ENCODE data around the gene LSM7. TPM values are rescaled to one million over a fixed set of nuclear protein-coding genes. Genes with fewer than 3 reads are reported as not detected.

Gene LSM7
- total RNA-seq, 3 donors from 2014 or later: 275 to 313 (median 307) TPM

DNA sequence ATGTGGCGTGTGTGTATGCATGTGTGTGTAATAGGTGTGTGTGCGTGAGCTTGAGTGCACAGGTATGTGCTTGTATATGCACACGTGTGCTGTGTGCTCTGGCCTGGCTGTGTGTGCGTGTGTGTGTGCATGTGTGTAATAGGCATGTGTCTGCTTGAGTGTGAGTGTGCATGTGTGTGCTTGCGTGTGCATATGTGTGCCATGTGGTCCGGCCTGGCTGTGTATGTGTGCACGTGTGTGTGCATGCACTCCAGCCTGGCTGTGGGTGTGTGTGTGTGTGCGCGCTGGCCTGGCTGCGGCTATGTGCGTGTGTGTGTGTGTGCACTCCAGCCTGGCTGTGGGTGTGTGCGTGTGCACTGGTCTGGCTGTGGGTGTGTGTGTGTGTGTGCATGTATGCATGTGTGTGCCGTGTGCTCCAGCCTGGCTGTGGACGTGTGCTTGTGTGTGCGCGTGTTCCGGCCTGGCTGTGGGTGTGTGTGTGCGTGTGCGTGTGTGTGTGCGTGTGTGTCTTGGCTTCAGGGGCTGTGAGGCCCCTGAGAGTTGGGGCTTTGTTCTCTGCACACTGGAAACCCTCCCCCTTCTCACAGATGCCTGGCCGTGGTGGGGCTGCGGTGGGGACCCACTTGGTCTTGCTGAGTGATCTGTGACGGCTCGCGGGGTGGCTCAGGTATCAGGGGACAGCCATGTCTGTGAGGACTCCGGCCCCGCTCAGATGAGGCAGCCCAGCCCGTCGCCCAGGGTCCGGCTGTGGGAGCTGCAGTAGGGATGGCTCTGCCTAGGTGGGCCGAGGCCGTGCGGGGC lies 8.3 kb upstream of the LSM7 start:
- peaks cover 21% of the 10 kb centered on the region for H3K4me1 Mint-ChIP-seq (ENCODE audit: low read depth)

DNA sequence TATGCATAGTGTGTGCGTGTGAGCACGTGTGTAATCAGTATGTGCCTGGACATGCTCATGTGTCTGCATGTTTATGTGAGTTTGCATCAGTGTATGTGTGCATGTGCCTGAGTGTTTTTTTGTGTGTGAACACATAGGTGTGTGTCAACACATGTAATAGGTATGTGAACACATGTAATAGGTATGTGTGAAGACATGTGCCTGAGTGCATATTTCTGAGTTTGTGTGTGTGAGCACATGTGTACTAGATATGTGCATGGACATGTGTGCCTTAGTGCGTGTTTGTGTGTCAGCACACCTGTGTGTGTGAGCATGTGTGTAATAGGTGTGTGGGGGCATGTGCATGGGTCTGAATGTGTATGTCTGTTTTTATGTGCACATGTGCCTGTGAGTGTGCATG lies 7.5 kb upstream of the LSM7 start:
- H3K4me1 Mint-ChIP-seq (ENCODE audit: low read depth): peaks cover 30% of the 10 kb centered on the region
- no peaks in the 10 kb centered on the region for H3K9me3 Mint-ChIP-seq
- no peaks in the 10 kb centered on the region for H3K27me3 Mint-ChIP-seq (ENCODE audit: low read depth)
- H3K36me3 Mint-ChIP-seq (ENCODE audit: insufficient read depth): peaks cover 9% of the 10 kb centered on the region
- ATAC-seq (no peak), DNase-seq (no peak)
- H3K4me3 Mint-ChIP-seq: no peak overlapping the region

More for the DNA sequence above, 8.3 kb upstream of the LSM7 start:
- Mint-ChIP-seq H3K9me3 (no peaks in the 10 kb centered on the region), H3K27me3 (ENCODE audit: low read depth) (no peaks in the 10 kb centered on the region), H3K36me3 (ENCODE audit: insufficient read depth) (peaks cover 9% of the 10 kb centered on the region), H3K4me3 (no peak overlapping the region)
- no peak for DNase-seq
- ATAC-seq: no peak

DNA sequence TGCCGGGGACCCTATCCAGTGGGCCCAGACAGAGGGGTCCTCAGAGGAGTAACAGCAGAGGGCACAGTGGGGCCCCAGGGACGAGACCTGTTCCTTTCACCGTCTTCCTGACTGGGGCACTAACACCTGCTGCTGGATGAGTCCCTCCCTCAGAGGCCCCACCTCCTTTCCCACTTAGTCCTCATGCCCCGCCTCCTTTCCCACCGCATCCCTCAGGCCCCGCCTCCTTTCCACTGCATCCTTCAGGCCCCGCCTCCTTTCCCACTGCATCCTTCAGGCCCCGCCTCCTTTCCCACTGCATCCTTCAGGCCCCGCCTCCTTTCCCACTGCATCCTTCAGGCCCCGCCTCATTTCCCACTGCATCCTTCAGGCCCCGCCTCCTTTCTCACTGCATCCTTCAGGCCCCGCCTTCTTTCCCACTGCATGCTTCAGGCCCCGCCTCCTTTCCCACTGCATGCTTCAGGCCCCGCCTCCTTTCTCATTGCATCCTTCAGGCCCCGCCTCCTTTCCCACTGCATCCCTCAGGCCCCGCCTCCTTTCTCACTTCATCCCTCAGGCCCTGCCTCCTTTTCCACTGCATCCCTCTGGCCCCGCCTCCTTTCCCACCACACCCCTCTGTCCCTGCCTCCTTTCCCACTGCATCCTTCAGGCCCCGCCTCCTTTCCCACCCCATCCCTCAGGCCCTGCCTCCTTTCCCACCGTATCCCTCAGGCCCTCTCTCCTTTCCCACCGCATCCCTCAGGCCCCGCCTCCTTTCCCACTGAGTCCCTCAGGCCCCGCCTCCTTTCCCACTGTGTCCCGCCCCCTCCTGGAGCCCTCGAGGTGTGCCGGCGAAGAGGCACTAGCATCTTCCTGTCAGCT lies 6.8 kb upstream of the LSM7 start:
- ATAC-seq (no peak), DNase-seq (no peak)
- H3K27me3 Mint-ChIP-seq (ENCODE audit: low read depth): no peaks in the 10 kb centered on the region
- H3K4me1 Mint-ChIP-seq (ENCODE audit: low read depth): peaks cover 35% of the 10 kb centered on the region
- H3K36me3 Mint-ChIP-seq (ENCODE audit: insufficient read depth): peaks cover 9% of the 10 kb centered on the region
- H3K4me3 Mint-ChIP-seq: no peak overlapping the region
- H3K9me3 Mint-ChIP-seq: no peaks in the 10 kb centered on the region

DNA sequence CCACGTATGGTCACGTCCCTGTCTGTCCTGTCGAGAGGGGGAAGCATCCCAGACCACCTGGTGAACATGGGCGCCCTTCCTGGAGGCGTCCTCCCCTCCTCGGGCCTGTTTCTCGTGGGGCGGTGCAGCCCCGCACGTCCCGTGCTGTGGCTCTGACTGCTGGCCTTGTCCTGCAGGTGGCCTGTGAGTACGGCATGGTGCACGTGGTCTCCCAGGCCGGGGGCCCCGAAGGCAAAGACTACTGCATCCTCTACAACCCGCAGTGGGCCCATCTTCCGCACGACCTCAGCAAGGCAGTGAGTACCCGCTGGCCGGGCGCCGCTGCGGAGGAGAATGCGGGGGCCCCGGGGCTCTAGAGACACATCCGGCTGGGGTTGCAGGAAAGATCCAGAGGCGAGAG lies 6.0 kb upstream of the LSM7 start:
- ATAC-seq (no peak), DNase-seq (no peak)
- Mint-ChIP-seq H3K4me1 (ENCODE audit: low read depth) (peaks cover 41% of the 10 kb centered on the region), H3K27me3 (ENCODE audit: low read depth) (no peaks in the 10 kb centered on the region), H3K36me3 (ENCODE audit: insufficient read depth) (peaks cover 9% of the 10 kb centered on the region), H3K9me3 (no peaks in the 10 kb centered on the region), H3K4me3 (no peak overlapping the region)

DNA sequence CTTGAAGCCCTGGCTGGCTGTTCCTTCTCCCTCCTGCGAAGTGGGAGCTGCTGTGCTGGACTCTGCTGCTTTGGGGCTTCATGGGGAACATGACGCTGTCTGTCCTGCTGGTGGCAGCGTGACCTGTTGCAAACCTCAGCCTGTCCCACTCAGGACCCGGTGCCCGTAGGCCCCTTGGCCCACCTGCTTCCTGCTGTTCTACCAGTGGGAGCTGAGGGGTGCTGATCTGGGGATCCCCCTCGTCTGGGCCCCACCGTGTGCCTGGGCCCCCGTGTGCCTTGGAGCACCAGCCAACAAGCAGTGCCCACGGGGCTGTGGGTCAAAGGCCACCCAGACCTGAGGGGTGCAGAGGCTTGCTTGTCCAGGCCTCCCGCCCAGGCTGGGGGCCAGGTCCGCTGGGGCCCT lies 5.4 kb upstream of the LSM7 start:
- Mint-ChIP-seq H3K4me1 (ENCODE audit: low read depth) (peaks cover 45% of the 10 kb centered on the region), H3K4me3 (no peak overlapping the region), H3K27me3 (ENCODE audit: low read depth) (no peaks in the 10 kb centered on the region)

DNA sequence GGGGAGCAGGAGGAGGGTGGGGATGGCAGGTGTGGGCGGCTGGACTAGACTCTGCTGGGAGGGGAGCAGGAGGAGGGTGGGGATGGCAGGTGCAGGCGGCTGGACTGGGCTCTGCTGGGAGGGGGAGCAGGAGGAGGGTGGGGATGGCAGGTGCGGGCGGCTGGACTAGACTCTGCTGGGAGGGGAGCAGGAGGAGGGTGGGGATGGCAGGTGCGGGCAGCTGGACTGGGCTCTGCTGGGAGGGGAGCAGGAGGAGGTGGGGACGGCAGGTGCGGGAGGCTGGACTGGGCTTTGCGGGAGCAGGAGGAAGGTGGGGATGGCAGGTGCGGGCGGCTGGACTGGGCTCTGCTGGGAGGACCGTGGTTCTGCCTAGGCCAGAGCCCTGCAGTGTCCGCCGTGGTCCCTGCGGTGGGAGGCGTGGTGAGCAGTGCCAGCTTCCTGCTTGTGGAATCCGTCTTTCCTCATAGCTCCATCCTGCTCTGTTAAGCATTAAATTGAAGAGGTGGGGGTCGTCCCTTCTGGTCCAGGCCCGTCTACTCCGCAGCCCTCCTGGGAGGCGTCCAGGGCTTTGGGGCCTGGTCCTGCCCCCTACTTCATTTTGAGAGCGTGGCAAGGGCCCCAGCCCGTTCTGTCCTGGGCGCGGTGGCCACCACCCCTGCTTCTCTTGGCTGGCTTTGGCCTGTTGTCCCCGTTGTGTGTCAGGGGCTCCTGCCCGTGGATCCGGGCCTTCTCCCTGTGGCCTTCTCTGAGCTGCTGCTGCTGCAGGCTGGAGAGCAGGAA lies 4.8 kb upstream of the LSM7 start:
- H3K4me3 Mint-ChIP-seq: no peak overlapping the region
- no peak for ATAC-seq

More for the DNA sequence above, 5.4 kb upstream of the LSM7 start:
- Mint-ChIP-seq H3K36me3 (ENCODE audit: insufficient read depth) (peaks cover 9% of the 10 kb centered on the region), H3K9me3 (no peaks in the 10 kb centered on the region)
- no peak for ATAC-seq
- no peak for DNase-seq

DNA sequence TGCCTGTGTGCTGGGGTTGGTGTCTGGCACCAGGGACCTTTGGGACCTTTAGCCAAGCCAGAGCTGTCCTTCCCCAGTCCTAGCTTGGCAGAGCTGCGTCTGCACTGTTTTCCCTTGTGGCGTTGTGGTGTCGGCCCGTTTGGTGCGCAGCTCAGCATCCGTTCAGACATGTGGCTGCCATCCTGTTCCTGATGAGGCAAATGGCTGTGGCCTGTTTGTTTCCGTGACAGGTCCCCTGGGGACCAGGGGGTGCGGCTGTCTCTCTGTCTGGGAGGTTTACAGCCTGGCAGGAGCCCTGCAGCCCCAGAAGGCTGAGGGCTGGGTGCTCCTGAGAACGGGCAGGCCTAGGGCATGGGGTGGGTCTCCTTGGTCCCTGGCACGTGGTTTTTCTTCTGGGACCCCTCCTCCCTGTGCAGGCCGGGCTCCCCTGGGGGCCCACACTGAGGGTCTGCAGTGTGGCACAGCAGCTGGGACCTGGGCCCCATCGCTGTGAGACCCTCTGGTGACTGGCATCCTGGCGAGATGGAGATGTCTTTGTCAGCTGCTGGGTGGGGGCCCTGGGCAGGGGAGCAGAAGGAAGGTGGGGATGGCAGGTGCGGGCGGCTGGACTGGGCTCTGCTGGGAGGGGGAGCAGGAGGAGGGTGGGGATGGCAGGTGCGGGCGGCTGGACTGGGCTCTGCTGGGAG lies 4.1 kb upstream of the LSM7 start:
- Mint-ChIP-seq H3K4me3 (no peak overlapping the region), H3K9me3 (no peaks in the 10 kb centered on the region), H3K27me3 (ENCODE audit: low read depth) (no peaks in the 10 kb centered on the region), H3K4me1 (ENCODE audit: low read depth) (peaks cover 51% of the 10 kb centered on the region), H3K36me3 (ENCODE audit: insufficient read depth) (peaks cover 13% of the 10 kb centered on the region)
- ATAC-seq: no peak
- no peak for DNase-seq

More for the DNA sequence above, 4.8 kb upstream of the LSM7 start:
- Mint-ChIP-seq H3K36me3 (ENCODE audit: insufficient read depth) (peaks cover 10% of the 10 kb centered on the region), H3K27me3 (ENCODE audit: low read depth) (no peaks in the 10 kb centered on the region), H3K9me3 (no peaks in the 10 kb centered on the region), H3K4me1 (ENCODE audit: low read depth) (peaks cover 47% of the 10 kb centered on the region)
- DNase-seq: no peak

DNA sequence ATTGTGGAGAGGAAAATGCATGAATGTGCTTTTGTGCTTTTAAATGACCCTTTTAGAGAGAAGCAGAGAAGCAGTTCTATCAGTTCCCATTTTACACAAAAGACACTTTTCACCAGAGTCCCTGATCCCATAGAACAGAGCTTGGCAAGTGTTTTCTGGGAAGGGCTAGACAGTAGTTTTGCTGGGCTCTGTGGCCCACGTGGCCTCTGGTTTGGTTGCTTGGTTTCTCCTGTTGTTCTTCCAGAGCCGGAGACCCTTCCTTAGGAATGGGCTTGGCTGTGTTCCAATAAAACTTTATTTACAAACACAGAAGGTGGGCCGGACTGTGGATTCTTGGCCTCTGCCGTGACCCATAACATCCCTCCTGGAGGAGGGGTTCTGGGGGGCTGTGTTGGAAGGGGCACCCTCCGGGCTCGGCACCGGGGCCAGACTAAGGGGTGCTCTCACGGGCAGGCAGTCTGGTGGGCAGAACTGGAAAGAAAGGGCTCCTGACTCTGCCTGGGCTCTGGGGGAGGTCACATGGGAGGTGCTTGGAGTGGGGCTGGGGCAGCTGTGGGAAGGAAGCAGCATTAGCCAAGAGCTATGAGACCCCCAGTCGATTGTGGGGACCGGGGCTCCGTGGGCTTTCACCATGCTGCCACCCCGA lies 3.3 kb upstream of the LSM7 start:
- Mint-ChIP-seq H3K4me3 (no peak overlapping the region), H3K4me1 (ENCODE audit: low read depth) (peaks cover 58% of the 10 kb centered on the region), H3K27me3 (ENCODE audit: low read depth) (no peaks in the 10 kb centered on the region), H3K36me3 (ENCODE audit: insufficient read depth) (peaks cover 14% of the 10 kb centered on the region), H3K9me3 (no peaks in the 10 kb centered on the region)
- no peak for ATAC-seq
- no peak for DNase-seq

DNA sequence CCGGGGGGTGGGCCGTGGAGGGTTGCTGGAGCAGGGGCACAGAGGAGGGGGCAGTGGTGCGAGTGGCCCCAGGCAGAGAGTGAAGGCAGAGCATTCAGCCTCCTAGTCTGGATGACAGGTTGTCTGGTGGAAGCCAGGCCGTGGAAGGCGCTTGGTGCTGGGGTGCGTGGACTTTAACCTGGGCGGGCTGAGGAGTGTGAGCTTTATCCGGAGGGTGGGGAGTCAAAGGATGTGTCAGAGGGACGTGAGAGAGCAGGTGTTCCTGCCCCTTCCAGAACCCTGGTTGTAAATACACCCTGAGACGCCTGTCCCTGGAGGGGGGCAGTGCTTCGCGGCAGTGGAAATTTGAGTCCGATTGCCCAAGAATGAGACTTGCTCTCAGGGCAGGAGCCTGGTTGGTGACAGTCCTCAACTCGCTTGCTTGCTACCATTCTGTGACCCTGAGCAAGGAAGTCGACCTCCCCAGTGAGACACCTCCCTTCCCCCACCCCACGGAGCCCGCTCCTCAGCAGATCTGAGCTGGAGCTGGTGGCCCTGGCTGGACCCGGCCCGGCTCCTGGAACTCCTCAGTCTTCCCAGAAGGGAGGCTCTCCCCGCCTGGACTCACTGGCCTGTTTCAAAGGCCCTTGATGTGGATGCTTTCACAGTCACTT lies 2.4 kb upstream of the LSM7 start:
- H3K4me1 Mint-ChIP-seq (ENCODE audit: low read depth): peaks cover 59% of the 10 kb centered on the region
- H3K4me3 Mint-ChIP-seq: peak overlapping the region; percentile 100
- no peaks in the 10 kb centered on the region for H3K27me3 Mint-ChIP-seq (ENCODE audit: low read depth)
- DNase-seq (no peak), ATAC-seq (no peak)
- H3K36me3 Mint-ChIP-seq (ENCODE audit: insufficient read depth): peaks cover 12% of the 10 kb centered on the region
- no peaks in the 10 kb centered on the region for H3K9me3 Mint-ChIP-seq

DNA sequence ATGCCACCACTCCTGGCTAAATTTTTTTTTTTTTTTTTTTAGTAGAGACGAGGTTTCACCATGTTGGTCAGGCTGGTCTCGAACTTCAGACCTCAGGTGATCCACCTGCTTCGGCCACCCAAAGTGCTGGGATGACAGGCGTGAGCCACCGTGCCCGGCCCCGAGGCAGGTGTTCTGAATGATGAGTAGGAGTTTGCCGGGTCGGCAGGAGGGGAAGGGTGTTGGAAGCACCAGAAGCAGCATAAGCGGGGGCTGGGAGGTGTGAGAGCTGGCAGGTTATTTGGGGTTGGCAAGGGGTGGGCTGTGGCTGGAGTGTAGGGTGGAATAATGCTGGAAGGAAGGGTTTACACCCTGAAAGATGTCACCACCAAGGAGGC lies 1.9 kb upstream of the LSM7 start:
- Mint-ChIP-seq H3K9me3 (no peaks in the 10 kb centered on the region), H3K27me3 (ENCODE audit: low read depth) (no peaks in the 10 kb centered on the region), H3K4me3 (peak overlapping the region; percentile 100), H3K4me1 (ENCODE audit: low read depth) (peaks cover 63% of the 10 kb centered on the region), H3K36me3 (ENCODE audit: insufficient read depth) (peaks cover 16% of the 10 kb centered on the region)
- DNase-seq: no peak
- no peak for ATAC-seq

DNA sequence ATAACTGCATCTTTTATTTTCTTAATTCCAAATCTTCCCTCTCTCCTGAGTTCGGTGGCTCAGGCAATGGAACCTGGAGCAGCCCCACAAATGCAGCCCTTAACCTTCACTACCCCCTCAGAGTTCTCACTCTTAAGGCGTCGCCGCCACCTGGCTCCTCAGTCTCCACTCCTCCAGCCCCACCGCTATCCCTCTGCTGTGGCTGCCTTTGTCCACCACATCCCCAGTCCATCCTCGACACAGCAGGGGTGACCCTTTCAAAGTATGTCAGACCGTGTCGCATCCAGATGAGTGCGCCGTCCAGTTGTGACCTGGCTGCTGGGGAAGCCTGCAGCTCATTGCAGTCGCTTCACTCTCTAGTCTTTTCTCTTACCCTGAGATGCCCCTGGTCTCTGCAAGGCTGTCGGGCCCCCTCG lies 1.1 kb upstream of the LSM7 start:
- Mint-ChIP-seq H3K4me3 (peak overlapping the region; percentile 100), H3K4me1 (ENCODE audit: low read depth) (peaks cover 65% of the 10 kb centered on the region), H3K36me3 (ENCODE audit: insufficient read depth) (peaks cover 17% of the 10 kb centered on the region), H3K27me3 (ENCODE audit: low read depth) (no peaks in the 10 kb centered on the region), H3K9me3 (no peaks in the 10 kb centered on the region)
- no peak for ATAC-seq
- no peak for DNase-seq

DNA sequence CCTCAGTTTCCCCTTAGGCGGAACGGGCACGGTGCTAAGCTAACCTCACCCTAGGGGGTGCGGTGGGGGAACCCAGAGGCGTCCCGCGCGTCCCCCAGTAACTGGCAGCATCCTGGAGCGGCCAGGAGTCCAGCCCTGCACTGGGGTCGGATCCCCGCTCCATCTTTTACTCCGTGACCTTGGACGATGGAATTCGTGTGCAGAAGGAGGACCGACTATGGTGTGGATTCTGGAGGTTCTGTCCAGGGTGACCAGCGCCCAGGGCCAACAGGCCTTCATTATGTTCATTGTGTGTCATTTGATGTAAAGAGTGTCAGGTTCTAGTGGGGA lies 728 bp upstream of the LSM7 start:
- no peaks in the 10 kb centered on the region for H3K9me3 Mint-ChIP-seq
- ATAC-seq (peak in 1 of 2 donors; percentile 2), DNase-seq (no peak)
- H3K27me3 Mint-ChIP-seq (ENCODE audit: low read depth): no peaks in the 10 kb centered on the region
- peaks cover 67% of the 10 kb centered on the region for H3K4me1 Mint-ChIP-seq (ENCODE audit: low read depth)
- H3K4me3 Mint-ChIP-seq: peak overlapping the region; percentile 100
- H3K36me3 Mint-ChIP-seq (ENCODE audit: insufficient read depth): peaks cover 19% of the 10 kb centered on the region

DNA sequence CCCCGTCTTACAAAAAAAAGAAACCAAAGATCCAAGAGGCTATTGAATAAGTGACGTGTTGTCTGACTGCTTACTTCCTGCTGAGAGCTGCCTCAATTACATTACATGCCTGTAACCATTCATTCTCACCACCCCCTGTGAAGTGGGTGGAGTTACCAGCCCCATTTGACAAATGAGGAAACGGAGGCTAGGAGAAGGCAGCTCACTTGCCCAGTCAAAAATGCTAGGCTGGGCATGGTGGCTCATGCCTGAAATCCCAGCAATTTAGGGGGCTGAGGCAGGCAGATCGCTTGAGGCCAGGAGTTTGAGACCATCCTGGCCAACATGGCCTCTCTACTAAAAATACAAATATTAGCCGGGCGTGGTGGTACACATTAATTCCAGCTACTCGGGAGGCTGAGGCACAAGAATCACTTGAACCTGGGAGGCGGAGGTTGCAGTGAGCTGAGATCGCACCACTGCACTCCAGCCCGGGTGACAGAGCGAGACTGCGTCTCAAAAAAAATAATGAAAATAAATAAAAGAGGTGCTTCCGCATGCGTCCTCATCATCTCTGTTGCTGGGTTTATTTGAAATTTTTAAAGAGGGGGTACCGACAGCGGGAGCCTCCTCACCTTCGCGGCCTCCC lies 499 bp downstream of the LSM7 start:
- Mint-ChIP-seq H3K4me1 (ENCODE audit: low read depth) (peaks cover 65% of the 10 kb centered on the region), H3K36me3 (ENCODE audit: insufficient read depth) (peaks cover 19% of the 10 kb centered on the region), H3K27me3 (ENCODE audit: low read depth) (no peaks in the 10 kb centered on the region), H3K4me3 (peak overlapping the region; percentile 100), H3K9me3 (no peaks in the 10 kb centered on the region)
- DNase-seq: peak; percentile 48
- ATAC-seq: peak; percentile 74 to 75

Measured in activated T-cell treated with anti-CD3 and anti-CD28 coated beads, Interleukin-2, amount 50 U/mL, for 4 hours (primary cell).